ENCODE data around the gene NIF3L1. TPM values are rescaled to one million over a fixed set of nuclear protein-coding genes. Genes with fewer than 3 reads are reported as not detected.
"Not testable (repeated sequence)": the region's sequence is repeated elsewhere in the genome, so short reads cannot be mapped to it uniquely, and the experiment has no call there.

The NIF3L1 gene
- total RNA-seq, 1 donor from 2014 or later = 29.4 TPM

- no peak for DNase-seq (ENCODE audit: low spot score)
Measured at GRCh38 chr2:200871151-200871550, 18.0 kb upstream of the NIF3L1 start.

- DNase-seq (ENCODE audit: low spot score) = no peak
Measured at GRCh38 chr2:200873560-200873959, 15.6 kb upstream of the NIF3L1 start.

- DNase-seq (ENCODE audit: low spot score) = no peak
Measured at GRCh38 chr2:200877443-200877842, 11.7 kb upstream of the NIF3L1 start.

GRCh38 chr2:200878289-200878880, 10.8 kb upstream of the NIF3L1 start:
- no peak for DNase-seq (ENCODE audit: low spot score)

- not testable (repeated sequence) for DNase-seq (ENCODE audit: low spot score)
Measured at GRCh38 chr2:200881715-200882249, 7.4 kb upstream of the NIF3L1 start.

GRCh38 chr2:200899482-200899881, 10.3 kb downstream of the NIF3L1 start:
- DNase-seq (ENCODE audit: low spot score) = no peak

GRCh38 chr2:200901459-200902072, 12.4 kb downstream of the NIF3L1 start:
- DNase-seq (ENCODE audit: low spot score) = peak; percentile 83

- peak; percentile 62 for DNase-seq (ENCODE audit: low spot score)
Measured at GRCh38 chr2:200905618-200906296, 16.6 kb downstream of the NIF3L1 start.

GRCh38 chr2:200909958-200910357, 20.8 kb downstream of the NIF3L1 start:
- DNase-seq (ENCODE audit: low spot score) = no peak

GRCh38 chr2:200913654-200914053, 24.5 kb downstream of the NIF3L1 start:
- no peak for DNase-seq (ENCODE audit: low spot score)

- DNase-seq (ENCODE audit: low spot score) = no peak
Measured at GRCh38 chr2:200922439-200922838, 33.3 kb downstream of the NIF3L1 start.

GRCh38 chr2:200929334-200930249, 40.4 kb downstream of the NIF3L1 start:
- no peak for DNase-seq (ENCODE audit: low spot score)

- DNase-seq (ENCODE audit: low spot score) = no peak
Measured at GRCh38 chr2:200930947-200931626, 41.9 kb downstream of the NIF3L1 start.

GRCh38 chr2:200939832-200940231, 50.7 kb downstream of the NIF3L1 start:
- DNase-seq (ENCODE audit: low spot score) = no peak

GRCh38 chr2:200943527-200944105, 54.4 kb downstream of the NIF3L1 start:
- DNase-seq (ENCODE audit: low spot score) = no peak

GRCh38 chr2:200944467-200945394, 55.6 kb downstream of the NIF3L1 start:
- no peak for DNase-seq (ENCODE audit: low spot score)

- DNase-seq (ENCODE audit: low spot score) = no peak
Measured at GRCh38 chr2:200945395-200945729, 56.2 kb downstream of the NIF3L1 start.

GRCh38 chr2:200950378-200950777, 61.2 kb downstream of the NIF3L1 start:
- no peak for DNase-seq (ENCODE audit: low spot score)

Measured in umbilical cord (tissue), 2 donors.